Occipital lobe (tissue), 2 donors: Measurements from ENCODE around the gene SAMD8. TPM values are rescaled to one million over a fixed set of nuclear protein-coding genes. Genes with fewer than 3 reads are reported as not detected.

Source experiments
- DNase-seq: peaks from one replicate; lab custom pipeline; 2025; lab: John Stamatoyannopoulos, UW
- total RNA-seq: library from RNA; depleted of rRNA; stranded (reverse); fragments of >200 nt; gene quantifications from one replicate; pipeline ENCODE4 v1.2.3, GENCODE V29; 2014

SAMD8 gene
- total RNA-seq, 1 donor from 2014 or later, result 83.1 TPM

- DNase-seq, result no peak
Observed at GRCh38 chr10:75084834-75085384, 26.5 kb upstream of the SAMD8 start.

DNA sequence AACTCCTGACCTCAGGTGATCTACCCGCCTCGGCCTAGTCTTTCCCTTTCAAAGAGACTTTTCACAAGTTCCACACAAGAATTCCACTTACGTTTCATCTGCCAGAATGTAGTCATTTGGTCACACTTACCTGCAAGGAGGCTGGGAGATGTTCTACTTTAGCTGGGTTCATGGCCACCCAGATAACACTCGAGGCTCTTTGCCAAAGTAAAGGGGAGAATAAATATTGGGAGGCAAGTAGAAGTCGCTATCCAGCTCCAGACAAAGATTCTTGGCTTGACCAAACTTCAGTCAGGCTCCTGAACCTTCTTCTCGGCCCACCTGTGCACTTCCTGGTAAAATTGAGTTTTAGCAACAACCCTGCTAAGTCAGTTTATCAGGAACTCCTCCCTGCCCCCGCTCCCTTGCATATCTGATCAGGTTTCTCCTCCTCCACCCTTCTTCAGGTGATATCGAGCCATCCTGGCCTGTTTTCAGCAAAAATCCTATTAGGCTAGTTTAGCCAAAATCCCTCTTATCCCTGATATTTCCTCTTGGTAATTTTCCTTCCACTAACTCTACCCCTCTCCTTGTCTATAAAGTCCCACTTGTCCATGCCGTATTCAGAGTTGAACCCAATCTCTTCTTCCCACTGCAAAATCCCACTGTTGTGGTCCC is 25.1 kb upstream of the SAMD8 start:
- no peak for DNase-seq

- DNase-seq, result no peak
Observed at GRCh38 chr10:75088640-75089039, 22.8 kb upstream of the SAMD8 start.

DNA sequence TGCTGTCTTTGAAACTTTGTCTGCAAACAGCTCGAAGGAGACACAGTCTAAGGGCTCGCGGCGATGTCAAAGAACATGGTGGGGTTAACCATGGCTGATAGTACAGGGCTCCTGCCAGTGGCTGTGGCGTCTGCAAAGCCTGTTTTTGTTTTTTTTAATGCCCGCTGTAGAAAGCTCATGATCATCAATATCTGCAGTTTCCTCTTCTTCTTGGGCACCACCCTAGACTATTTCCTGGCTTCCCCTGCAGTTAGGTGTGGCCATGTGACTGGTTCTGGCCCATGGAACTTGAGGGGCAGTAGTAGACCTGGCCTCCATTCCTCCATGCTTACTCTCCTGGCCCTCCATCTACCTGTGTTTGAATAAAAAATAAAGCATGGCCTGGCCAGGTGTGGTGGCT is 21.8 kb upstream of the SAMD8 start:
- no peak for DNase-seq

- no peak for DNase-seq
Observed at GRCh38 chr10:75091146-75091545, 20.3 kb upstream of the SAMD8 start.

DNA sequence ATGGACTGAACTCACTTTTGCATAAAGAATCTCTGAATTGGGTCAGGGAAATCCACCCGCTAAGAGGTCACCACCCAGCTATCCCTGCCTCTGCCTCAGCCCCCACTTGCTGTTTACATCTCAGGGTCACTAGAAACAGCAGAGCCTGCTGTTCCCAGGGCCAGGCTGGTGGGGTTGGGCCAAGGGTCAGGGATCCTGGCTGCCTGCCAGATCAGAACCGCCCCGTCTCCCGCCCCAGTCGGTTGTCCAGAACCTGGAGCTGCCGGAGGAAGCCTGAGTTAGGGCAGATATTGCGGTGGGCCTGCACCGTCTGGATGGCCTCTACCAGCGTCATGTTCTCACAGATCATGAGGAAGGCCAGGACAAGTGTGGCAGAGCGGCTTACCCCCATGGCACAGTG is 17.0 kb upstream of the SAMD8 start:
- no peak for DNase-seq

- no peak for DNase-seq
Observed at GRCh38 chr10:75095631-75096030, 15.8 kb upstream of the SAMD8 start.

DNA sequence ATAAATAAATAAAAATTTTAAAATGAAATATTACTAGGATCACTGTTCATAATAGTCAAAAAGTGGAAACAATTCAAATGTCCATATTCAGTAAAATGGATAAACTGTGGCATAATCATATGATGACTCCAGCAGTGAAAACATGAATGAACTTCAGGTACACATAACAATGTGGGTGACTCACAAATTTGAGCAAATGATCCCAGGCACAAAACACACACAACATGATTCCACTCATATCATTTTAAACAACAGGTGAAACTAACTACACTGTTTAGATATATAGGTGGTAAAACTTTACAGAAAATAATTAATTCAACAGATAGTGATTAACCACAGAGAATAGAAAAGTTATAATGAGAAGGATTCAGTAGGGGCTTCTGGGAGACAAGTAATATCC is 14.7 kb upstream of the SAMD8 start:
- no peak for DNase-seq

GRCh38 chr10:75097666-75098285 is 13.7 kb upstream of the SAMD8 start:
- DNase-seq, result no peak

DNA sequence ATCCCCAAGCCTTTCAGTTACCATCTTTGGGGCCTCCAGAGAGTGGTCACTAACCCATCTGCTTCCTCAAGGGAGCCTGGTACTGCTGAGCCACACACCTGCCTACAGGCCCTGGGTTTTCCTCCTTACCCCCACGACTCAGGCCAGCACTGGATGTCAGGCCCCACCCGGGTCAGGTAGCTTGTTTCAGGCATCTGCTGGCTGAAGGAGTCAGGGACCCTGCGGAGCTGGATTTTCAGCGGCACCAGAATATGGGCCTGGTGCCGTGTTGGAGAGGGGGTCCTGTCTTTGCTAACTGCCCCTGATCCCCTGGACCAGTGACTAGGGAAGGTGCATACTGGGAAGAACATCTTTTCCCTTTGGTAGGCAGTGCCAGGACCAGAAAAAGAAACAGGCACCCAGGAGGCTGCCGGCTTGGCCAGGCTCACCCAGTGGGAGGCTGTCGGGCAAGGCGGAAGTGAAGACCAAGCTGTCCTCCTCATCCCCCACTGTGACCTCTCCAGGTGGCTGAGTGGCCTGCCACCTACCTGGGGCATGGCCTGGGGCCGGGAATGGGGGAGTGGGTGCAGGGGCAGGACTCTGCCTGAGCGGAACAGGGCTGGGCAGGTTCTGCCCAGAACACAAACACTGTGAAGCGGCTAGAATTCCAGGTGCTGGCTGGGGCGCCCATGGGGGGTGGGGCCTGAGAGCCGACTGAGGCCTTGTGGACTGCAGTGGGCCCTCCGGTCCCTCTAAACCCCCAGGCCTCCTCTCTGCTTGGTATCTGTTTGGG is 12.4 kb upstream of the SAMD8 start:
- DNase-seq, result no peak

DNA sequence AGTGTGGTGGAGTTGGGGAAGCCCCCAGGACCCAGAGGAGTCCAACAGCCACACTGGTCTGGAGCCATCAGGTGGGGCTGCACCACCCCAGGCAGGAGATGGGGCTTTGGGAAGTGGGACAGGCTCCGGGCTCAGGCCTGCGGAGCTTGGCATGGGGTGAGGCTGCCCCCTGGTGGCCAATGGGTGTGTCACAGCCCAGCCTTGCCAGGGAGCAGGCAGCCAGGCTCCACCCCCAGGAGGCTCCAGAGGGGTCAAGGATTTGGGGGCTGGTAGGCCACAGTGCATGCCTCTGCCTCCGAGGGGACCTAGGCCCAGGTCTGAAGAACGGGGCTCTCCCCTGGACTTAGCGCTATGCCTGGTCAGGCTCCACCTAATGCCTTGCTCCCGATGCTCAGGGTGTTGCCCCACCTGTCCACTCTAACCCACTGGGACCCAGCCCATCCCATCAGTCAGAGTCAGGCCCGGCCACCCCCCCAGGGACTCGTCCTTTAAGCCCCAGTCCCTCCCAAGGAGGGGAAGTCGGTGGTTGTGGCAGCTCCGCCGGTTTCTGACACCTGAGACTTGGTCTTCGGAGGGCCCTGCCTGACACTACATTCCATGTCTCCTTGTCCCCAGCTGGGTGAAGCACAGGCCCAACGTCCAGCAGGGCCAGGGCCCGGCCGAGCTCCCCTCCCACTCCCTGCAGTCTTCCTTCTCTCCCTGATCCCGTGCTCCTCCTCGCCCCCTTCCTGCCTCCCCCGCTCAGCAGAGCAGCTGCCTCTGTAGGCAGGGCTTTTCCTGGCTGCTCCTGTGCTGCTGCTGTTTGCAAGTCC is 11.3 kb upstream of the SAMD8 start:
- DNase-seq, result peak; percentile 71

DNA sequence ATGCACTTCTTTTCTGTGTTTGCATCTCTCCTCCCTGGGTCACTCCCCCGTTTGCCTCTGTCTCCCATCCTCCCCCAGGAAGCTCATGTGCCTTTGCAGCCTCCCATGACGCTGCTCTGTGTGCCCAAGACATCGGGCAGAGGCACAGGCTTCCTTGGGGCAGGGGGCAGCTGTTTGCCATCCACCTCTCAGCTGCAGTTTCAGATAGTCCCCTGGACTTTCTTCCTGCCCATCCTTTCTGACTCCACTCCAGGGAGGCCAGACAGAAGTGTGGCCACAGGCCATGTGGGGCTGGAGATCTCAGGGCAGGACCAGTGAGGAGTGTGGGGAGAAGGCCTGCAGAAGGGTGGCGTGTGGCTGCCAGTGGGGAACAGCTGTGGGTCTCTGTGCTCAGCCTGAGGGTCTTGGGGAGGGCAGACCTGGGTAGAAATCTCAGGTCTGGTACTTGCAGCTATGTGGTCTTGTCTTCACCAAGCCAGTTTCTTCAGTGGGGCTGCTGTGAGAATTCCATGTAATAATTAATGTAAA is 10.6 kb upstream of the SAMD8 start:
- DNase-seq, result no peak

DNA sequence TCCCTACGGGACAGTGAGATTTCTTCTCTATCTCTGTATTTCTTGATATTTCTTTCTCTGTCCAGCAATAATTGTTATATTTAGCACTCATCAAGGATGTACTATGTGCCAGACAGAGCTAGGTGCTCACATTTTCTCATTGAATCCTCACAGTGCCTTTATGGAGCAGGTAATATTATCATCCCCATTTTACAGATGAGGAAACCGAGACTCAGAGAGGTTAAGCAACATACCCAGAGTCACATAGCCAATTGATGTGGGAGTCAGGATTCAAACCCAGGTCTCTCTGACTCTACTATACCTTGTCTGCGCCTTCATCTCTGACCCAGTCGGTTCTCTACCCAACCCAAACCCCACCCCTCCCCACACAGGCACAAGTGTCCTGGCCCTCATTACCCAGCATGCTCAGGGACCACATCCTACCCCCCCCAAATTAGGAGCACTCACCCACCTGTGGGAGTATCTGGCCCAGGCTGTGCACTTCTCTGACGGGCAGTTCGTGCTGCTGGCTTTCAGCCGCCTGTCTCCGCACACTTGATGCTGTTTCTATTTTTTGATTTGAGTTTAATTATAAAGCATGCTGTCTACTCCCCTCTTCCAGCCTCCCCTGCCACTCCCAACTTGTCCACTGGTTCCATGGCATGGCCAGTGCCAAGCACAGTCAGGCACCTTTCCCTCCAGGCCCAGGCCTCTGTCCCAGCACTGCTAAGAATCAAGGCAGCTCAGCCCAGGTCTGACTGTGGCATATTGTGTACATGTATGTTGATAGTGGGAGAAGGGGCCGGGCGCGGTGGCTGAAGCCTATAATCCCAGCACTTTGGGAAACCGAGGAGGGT is 9.8 kb upstream of the SAMD8 start:
- no peak for DNase-seq

DNA sequence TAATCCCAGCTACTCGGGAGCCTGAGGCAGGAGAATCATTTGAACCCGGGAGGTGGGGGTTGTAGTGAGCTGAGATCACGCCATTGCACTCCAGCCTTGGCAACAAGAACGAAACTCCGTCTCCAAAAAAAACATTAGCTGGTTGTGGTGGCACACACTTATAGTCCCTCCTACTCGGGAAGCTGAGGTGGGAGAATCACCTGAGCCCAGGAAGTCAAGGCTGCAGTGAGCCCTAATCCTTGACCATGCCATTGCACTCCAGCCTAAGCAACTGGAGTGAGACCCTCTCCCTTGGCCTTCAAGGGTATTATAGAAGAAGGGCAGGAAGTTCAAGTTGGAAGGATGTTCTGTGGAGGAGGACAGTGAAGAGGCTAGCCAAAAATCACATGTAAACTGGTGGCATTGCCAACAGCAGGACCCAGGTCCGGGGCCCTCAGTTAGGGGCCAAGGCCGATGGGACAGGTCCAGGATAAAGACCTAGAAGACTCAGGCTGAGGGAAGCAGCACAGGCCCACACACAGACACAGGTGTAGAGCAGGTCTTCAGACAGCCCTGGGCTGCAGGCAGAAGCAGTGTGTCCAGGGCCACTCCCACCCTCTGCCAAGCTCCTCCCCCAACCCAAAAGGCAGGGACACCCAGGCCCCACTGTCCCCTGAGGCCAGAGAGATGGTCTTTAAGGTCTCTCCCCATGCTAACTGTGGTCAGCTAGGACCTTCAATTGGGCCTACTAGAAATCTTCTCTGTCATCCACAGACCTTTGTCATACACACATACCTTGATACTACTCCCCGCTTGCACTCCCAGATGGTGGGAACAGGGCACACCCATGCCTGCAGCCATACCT is 8.4 kb upstream of the SAMD8 start:
- DNase-seq, result no peak

DNA sequence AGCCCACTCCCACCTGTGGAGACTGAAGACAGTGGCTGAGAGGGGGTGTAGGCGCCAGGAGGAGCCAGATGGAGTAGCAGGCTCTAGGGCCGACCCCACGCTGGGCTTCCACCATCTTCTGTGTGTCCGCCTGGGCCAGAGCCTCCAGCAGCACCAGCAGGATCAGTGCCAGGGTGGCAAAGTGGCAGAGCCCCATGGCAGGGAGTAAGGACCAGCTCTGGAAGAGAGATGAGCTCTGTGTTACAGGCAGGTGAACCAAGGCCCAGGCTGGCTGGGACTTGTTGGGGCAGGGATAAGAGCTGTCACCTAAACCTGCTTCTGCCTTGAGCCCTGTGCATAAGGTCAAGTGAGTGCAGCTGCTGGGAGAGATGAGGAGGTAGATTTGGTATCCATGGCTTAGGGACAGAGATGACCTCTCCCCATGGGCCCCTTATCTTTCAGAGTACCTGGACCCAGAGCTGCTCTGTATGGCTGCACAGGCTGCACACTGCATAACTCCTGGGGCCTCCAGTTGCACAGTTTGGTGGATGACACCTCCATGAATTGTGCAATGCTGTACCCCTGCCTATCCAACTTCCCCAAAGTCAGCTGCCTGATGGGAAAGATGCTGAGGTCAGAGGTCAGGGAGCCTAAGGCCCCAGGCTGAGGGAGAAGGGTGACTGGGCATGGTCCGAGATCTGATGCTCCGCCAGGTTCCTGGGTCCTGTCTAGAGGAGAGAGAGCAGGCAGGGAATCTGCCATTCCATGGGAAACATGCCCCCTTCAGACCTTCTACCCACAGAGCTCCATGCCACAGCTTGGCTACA is 7.4 kb upstream of the SAMD8 start:
- DNase-seq, result no peak

DNA sequence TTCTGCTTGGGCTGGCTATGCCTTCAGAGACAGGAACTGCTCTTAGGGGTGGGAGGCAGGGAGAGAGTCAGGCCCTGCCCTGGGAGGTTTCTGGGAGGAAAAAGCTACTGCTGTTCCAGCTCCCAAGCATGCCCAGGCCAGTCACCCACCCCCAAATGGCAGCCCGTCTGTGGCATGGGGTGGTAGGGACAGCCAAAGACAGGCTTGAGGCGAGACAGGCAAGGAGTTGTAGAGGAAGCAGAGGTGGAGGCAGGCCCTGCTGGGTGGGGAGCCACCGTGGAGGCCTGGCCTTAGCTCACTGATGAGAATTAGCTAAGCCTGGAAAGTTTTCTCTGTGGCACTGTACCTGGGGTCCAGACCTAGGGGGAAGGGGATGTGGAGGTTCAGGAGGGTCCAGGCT is 6.6 kb upstream of the SAMD8 start:
- no peak for DNase-seq

GRCh38 chr10:75105576-75106197 is 5.8 kb upstream of the SAMD8 start:
- DNase-seq, result no peak

- no peak for DNase-seq
Observed at GRCh38 chr10:75106242-75106641, 5.2 kb upstream of the SAMD8 start.
